HepG2 (cell line): Measurements from ENCODE around the gene PRRT2. TPM values are rescaled to one million over a fixed set of nuclear protein-coding genes. Genes with fewer than 3 reads are reported as not detected.

Source experiments
- ARID2 ChIP-seq: sonication (generic); formaldehyde crosslinking; IDR thresholded peaks from 2 replicates; pipeline ENCODE4 v1.8.1; 2022; ENCODE audit warnings: mild to moderate bottlenecking, missing genetic modification reagents, borderline replicate concordance
- DNMT3B ChIP-seq: conservative IDR thresholded peaks from 2 replicates; pipeline ENCODE4 v1.6.1; 2016; ENCODE audit warnings: missing biosample characterization, control low read depth
- EP300 ChIP-seq, 3 experiments: sonication (generic) in 1 of 3; formaldehyde crosslinking in 1 of 3; IDR thresholded peaks; 2 replicates each; pipeline versions ENCODE4 v1.5.1 to v1.6.1; 2011 to 2020; ENCODE audit warnings: low read depth in 2 of 3, low read length in 2 of 3, borderline replicate concordance in 1 of 3, improper control_type of control experiment in 1 of 3, mild to moderate bottlenecking in 1 of 3, missing genetic modification reagents in 1 of 3, moderate library complexity in 1 of 3
- FOXA1 ChIP-seq, 2 experiments: fragments of 450-650 bp in 1 of 2; sonication (generic) in 1 of 2; formaldehyde crosslinking in 1 of 2; IDR thresholded peaks; 2 replicates each; pipeline versions ENCODE4 v1.4.0 to v1.6.1; 2016 to 2020; ENCODE audit warnings: missing genetic modification reagents in 1 of 2
- GABPB1 ChIP-seq: IDR thresholded peaks from 2 replicates; pipeline ENCODE4 v1.6.1; 2016; ENCODE audit warnings: mild to moderate bottlenecking, missing genetic modification reagents, moderate library complexity, missing compliant biosample characterization
- GPN1 ChIP-seq: sonication (generic); formaldehyde crosslinking; IDR thresholded peaks from 2 replicates; pipeline ENCODE4 v1.5.1; 2020; ENCODE audit warnings: missing genetic modification reagents, borderline replicate concordance
- ISL2 ChIP-seq: sonication (generic); formaldehyde crosslinking; IDR thresholded peaks from 2 replicates; pipeline ENCODE4 v1.5.0; 2020; ENCODE audit warnings: missing genetic modification reagents
- MYNN ChIP-seq: sonication (generic); formaldehyde crosslinking; IDR thresholded peaks from 2 replicates; pipeline ENCODE4 v1.4.0; 2020; ENCODE audit warnings: mild to moderate bottlenecking, low read depth, missing genetic modification reagents
- NAIF1 ChIP-seq: sonication (generic); formaldehyde crosslinking; IDR thresholded peaks from 2 replicates; pipeline ENCODE4 v1.5.0; 2020; ENCODE audit warnings: mild to moderate bottlenecking, missing genetic modification reagents, borderline replicate concordance
- NFIC ChIP-seq: IDR thresholded peaks from 2 replicates; pipeline ENCODE4 v1.6.1; 2012; ENCODE audit warnings: mild to moderate bottlenecking, low read length, inconsistent platforms
- REL ChIP-seq: sonication (generic); formaldehyde crosslinking; conservative IDR thresholded peaks from 2 replicates; pipeline ENCODE4 v1.8.0; 2022; ENCODE audit warnings: mild to moderate bottlenecking, missing genetic modification reagents, moderate library complexity
- SRSF9 ChIP-seq: fragments of 200-400 bp; formaldehyde crosslinking; IDR thresholded peaks from 2 replicates; pipeline ENCODE4 v1.6.1; 2018; ENCODE audit warnings: borderline replicate concordance, mild to moderate bottlenecking, low read depth, low read length; ENCODE audit not compliant: insufficient read depth, poor library complexity, severe bottlenecking
- YEATS2 ChIP-seq: sonication (generic); formaldehyde crosslinking; IDR thresholded peaks from 2 replicates; pipeline ENCODE4 v1.4.0; 2020; ENCODE audit warnings: missing genetic modification reagents, borderline replicate concordance
- ZBTB34 ChIP-seq: sonication (generic); formaldehyde crosslinking; IDR thresholded peaks from 2 replicates; pipeline ENCODE4 v1.8.0; 2022; ENCODE audit warnings: mild to moderate bottlenecking, missing genetic modification reagents
- ZFX ChIP-seq: sonication (generic); formaldehyde crosslinking; IDR thresholded peaks from 2 replicates; pipeline ENCODE4 v1.4.0; 2020; ENCODE audit warnings: mild to moderate bottlenecking, low read depth, missing genetic modification reagents, moderate library complexity
- ZNF441 ChIP-seq: sonication (generic); formaldehyde crosslinking; IDR thresholded peaks from 2 replicates; pipeline ENCODE4 v1.7.0; 2021; ENCODE audit warnings: missing genetic modification reagents, borderline replicate concordance
- ZNF501 ChIP-seq: sonication (generic); formaldehyde crosslinking; IDR thresholded peaks from 2 replicates; pipeline ENCODE4 v1.5.1; 2020; ENCODE audit warnings: mild to moderate bottlenecking, moderate library complexity, missing genetic modification reagents
- ZNF674 ChIP-seq: sonication (generic); formaldehyde crosslinking; IDR thresholded peaks from 2 replicates; pipeline ENCODE4 v1.5.0; 2020; ENCODE audit warnings: low read depth, mild to moderate bottlenecking, missing genetic modification reagents
- ZSCAN21 ChIP-seq: sonication (generic); formaldehyde crosslinking; IDR thresholded peaks from 2 replicates; pipeline ENCODE4 v1.8.0; 2022; ENCODE audit warnings: mild to moderate bottlenecking, missing genetic modification reagents, moderate library complexity, borderline replicate concordance
- ZUFSP ChIP-seq: sonication (generic); formaldehyde crosslinking; IDR thresholded peaks from 2 replicates; pipeline ENCODE4 v1.9.0; 2021; ENCODE audit warnings: missing genetic modification reagents, mild to moderate bottlenecking, borderline replicate concordance
- polyA plus RNA-seq, 8 experiments: library from polyadenylated mRNA; depleted of rRNA in 3 of 8; stranded (reverse) in 7 of 8; unstranded in 1 of 8; fragments of >200 nt; fragmentation: Illumina TruSeq in 4 of 8; extraction: Trizol in 4 of 8; gene quantifications; 2 replicates each; pipeline versions ENCODE4 v1.2.1 to v1.2.3, GENCODE V29; 2011 to 2016; ENCODE audit warnings: low read depth in 4 of 8, missing spikeins in 1 of 8, mixed read lengths in 1 of 8; ENCODE audit not compliant: insufficient read depth in 1 of 8
- total RNA-seq, 5 experiments: library from RNA; depleted of rRNA; stranded (reverse); fragments of >200 nt; fragmentation: Illumina TruSeq; extraction: Trizol; gene quantifications; 2 replicates each; pipeline ENCODE4 v1.2.3, GENCODE V29; 2016; ENCODE audit warnings: low read depth in 1 of 5
- TF ChIP-seq, protein P1 (sequence below): sonication (generic); formaldehyde crosslinking; IDR thresholded peaks from 2 replicates; pipeline ENCODE4 v1.5.1; 2020; ENCODE audit warnings: missing genetic modification reagents, mild to moderate bottlenecking, borderline replicate concordance
- TF ChIP-seq, protein P2 (sequence below): sonication (generic); formaldehyde crosslinking; IDR thresholded peaks from 2 replicates; pipeline ENCODE4 v1.4.0; 2020; ENCODE audit warnings: missing genetic modification reagents

The PRRT2 gene
- total and polyA plus RNA-seq, 2 of the 13 experiments (the other 11 are each of a cell fraction or from before 2014, with no cell fraction given), result 0.51 to 1.1 TPM

- TF ChIP-seq GPN1 (CRISPR knock-in tag) (no peak), ZNF501 (no peak), ZBTB34 (no peak), MYNN (no peak), NFIC (no peak), YEATS2 (CRISPR knock-in tag) (no peak), ARID2 (CRISPR knock-in tag) (no peak), ZNF674 (CRISPR knock-in tag) (no peak), REL (CRISPR knock-in tag) (no peak), SRSF9 (no peak), FOXA1 (IDR thresholded peaks at IDR 0.05) (no peak), FOXA1 (CRISPR knock-in tag; IDR thresholded peaks at IDR 0.05) (no peak), ZUFSP (no peak), GABPB1 (CRISPR knock-in tag) (no peak), ZNF441 (CRISPR knock-in tag) (no peak), ZFX (no peak), ZSCAN21 (CRISPR knock-in tag) (no peak), ISL2 (CRISPR knock-in tag) (no peak), DNMT3B (CRISPR knock-in tag) (no peak), NAIF1 (CRISPR knock-in tag) (no peak), EP300 (IDR thresholded peaks at IDR 0.05; ENCODE audit: low read depth in 2 of 2, low read length in 2 of 2) (no peak), EP300 (CRISPR knock-in tag; IDR thresholded peaks at IDR 0.05; ENCODE audit: borderline replicate concordance) (no peak)
- TF ChIP-seq, protein P1, sequence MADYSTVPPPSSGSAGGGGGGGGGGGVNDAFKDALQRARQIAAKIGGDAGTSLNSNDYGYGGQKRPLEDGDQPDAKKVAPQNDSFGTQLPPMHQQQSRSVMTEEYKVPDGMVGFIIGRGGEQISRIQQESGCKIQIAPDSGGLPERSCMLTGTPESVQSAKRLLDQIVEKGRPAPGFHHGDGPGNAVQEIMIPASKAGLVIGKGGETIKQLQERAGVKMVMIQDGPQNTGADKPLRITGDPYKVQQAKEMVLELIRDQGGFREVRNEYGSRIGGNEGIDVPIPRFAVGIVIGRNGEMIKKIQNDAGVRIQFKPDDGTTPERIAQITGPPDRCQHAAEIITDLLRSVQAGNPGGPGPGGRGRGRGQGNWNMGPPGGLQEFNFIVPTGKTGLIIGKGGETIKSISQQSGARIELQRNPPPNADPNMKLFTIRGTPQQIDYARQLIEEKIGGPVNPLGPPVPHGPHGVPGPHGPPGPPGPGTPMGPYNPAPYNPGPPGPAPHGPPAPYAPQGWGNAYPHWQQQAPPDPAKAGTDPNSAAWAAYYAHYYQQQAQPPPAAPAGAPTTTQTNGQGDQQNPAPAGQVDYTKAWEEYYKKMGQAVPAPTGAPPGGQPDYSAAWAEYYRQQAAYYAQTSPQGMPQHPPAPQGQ (CRISPR knock-in tag), result no peak
- TF ChIP-seq, protein P2, sequence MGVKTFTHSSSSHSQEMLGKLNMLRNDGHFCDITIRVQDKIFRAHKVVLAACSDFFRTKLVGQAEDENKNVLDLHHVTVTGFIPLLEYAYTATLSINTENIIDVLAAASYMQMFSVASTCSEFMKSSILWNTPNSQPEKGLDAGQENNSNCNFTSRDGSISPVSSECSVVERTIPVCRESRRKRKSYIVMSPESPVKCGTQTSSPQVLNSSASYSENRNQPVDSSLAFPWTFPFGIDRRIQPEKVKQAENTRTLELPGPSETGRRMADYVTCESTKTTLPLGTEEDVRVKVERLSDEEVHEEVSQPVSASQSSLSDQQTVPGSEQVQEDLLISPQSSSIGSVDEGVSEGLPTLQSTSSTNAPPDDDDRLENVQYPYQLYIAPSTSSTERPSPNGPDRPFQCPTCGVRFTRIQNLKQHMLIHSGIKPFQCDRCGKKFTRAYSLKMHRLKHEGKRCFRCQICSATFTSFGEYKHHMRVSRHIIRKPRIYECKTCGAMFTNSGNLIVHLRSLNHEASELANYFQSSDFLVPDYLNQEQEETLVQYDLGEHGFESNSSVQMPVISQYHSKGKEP (CRISPR knock-in tag), result no peak
These were observed 7.3 kb upstream of the PRRT2 start (continued) for GRCh38 chr16:29804455-29805231.
